ENCODE results near the gene HLA-G.
"Not testable (repeated sequence)": the region's sequence is repeated elsewhere in the genome, so short reads cannot be mapped to it uniquely, and the experiment has no call there.

The HLA-G gene

DNA sequence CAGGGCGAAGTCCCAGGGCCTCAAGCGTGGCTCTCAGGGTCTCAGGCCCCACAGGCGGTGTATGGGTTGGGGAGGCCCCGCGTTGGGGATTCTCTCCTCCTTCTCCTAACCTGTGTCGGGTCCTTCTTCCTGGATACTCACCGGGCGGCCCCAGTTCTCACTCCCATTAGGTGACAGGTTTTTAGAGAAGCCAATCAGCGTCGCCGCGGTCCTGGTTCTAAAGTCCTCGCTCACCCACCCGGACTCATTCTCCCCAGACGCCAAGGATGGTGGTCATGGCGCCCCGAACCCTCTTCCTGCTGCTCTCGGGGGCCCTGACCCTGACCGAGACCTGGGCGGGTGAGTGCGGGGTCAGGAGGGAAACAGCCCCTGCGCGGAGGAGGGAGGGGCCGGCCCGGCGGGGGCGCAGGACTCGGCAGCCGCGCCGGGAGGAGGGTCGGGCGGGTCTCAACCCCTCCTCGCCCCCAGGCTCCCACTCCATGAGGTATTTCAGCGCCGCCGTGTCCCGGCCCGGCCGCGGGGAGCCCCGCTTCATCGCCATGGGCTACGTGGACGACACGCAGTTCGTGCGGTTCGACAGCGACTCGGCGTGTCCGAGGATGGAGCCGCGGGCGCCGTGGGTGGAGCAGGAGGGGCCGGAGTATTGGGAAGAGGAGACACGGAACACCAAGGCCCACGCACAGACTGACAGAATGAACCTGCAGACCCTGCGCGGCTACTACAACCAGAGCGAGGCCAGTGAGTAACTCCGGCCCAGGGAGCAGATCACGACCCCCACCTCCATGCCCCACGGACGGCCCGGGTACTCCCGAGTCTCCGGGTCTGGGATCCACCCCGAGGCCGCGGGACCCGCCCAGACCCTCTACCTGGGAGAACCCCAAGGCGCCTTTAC lies at the start of gene HLA-G:
Gene HLA-G (plus strand): TSS at position 247 of the 892 bp plus-strand sequence. CDS start 20 bp downstream, at position 267.
- H3K4me3 ChIP-seq (ENCODE audit: low read depth, low read length): peak within 1 kb of the TSS; percentile 43

DNA sequence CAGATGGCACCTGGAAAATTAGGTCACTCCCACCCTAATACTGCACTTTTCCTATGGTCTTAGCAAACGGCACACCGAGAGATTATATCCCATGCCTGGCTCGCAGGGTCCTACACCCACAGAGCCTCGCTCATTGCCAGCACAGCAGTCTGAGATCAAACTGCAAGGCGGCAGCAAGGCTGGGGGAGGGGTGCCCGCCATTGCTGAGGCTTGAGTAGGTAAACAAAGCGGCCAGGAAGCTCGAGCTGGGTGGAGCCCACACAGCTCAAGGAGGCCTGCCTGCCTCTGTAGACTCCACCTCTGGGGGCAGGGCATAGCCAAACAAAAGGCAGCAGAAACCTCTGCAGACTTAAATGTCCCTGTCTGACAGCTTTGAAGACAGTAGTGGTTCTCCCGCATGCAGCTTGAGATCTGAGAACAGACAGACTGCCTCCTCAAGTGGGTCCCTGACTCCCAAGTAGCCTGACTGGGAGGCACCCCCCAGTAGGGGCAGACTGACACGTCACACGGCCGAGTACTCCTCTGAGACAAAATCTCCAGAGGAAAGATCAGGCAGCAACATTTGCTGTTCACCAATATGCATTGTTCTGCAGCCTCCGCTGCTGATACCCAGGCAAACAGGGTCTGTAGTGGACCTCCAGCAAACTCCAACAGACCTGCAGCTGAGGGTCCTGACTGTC lies 47.5 kb upstream of the HLA-G start:
- H3K4me3 ChIP-seq (ENCODE audit: low read depth, low read length): not testable (repeated sequence)

DNA sequence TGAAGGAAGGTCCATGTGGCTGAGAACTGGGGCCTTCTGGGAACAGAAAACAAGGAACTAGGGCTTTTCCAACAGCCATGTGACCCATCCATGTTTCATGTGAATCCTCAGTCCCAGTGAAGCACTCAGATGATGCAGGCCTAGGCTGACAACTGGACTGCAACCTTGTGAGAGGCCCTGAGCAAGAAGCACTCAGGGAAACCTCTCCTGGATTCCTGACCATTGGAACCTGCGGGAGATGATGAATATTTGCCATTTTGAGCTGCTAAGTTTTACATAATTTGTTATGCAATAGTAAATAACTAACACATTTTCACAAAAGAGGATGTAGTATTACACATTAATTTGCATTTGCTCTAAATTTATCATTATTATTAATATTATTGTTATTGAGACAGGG lies 38.4 kb upstream of the HLA-G start:
- no peak overlapping the region for H3K4me3 ChIP-seq (ENCODE audit: low read depth, low read length)

DNA sequence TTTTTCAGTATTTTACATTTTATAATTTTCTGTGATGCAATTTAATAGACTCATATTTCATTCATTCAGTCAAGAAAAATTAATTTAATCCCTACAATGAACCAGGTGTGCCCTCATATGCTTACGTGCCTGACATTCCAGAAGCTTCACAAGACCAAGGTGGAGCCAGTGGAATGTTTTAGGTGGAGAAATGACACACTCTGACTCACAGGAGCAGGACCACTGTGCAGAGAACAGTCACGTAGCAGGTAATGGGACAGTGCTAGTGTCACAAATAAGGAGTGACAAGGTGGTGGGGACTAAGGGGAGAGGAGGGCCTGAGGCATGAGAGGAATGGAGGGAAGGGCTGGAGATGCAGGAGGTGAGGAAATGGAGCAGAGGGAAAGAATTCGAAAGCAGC lies 37.0 kb upstream of the HLA-G start:
- H3K4me3 ChIP-seq (ENCODE audit: low read depth, low read length): no peak overlapping the region

DNA sequence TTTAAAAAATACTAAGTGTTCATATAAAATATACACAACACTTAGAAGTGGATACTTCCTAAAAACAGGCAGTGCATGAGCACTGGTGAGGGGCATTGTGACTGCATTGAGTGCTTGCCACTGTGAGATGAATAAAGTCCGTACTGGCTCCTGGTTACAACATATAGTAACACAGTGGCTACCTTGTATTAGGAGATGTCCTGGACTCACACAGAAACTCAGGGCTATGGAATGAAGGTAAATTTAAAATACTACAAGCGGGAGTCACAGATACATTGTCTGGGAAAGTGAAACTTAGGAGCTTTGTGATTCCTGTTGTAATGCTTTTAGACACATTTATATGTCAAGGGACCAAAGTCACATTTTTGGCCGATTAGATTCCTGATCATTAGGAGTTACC lies 36.5 kb upstream of the HLA-G start:
- no peak overlapping the region for H3K4me3 ChIP-seq (ENCODE audit: low read depth, low read length)

DNA sequence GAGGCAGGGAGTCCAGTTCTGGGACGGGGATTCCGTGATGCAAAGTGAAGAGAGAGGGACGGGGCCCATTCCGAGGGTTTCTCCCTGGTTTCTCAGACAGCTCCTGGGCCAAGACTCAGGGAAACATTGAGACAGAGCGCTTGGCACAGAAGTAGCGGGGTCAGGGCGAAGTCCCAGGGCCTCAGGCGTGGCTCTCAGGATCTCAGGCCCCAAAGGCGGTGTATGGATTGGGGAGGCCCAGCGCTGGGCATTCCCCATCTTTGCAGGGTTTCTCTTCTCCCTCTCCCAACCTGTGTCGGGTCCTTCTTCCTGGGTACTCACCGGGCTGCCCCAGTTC lies 35.9 kb upstream of the HLA-G start:
- H3K4me3 ChIP-seq (ENCODE audit: low read depth, low read length): peak overlapping the region; percentile 67

DNA sequence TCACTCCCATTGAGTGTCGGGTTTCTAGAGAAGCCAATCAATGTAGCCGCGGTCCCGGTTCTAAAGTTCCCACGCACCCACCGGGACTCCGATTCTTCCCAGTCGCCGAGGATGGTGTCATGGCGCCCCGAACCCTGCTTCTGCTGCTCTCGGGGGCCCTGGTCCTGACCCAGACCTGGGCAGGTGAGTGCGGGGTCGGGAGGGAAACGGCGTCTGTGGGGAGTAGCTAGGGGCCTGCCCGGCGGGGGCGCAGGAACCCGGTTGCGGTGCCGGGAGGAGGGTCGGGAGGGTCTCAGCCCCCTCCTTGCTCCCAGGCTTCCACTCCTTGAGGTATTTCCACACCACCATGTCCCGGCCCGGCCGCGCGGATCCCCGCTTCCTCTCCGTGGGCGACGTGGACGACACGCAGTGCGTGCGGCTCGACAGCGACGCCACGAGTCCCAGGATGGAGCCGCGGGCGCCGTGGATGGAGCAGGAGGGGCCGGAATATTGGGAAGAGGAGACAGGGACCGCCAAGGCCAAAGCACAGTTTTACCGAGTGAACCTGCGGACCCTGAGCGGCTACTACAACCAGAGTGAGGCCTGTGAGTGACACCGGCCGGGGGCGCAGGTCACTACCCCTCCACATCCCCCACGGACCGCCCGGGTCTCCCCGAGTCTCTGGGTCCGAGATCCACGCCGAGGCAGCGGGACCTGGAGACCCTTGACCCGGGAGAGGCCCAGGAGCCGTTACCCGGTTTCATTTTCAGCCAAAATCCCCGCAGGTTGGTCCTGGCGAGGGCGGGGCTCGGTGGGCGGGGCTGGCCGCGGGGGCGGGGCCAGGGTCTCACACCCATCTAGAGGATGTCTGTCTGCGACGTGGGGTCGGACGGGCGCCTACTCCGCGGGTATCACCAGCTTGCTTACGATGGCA lies 35.2 kb upstream of the HLA-G start:
- H3K4me3 ChIP-seq (ENCODE audit: low read depth, low read length): peak overlapping the region; percentile 67

DNA sequence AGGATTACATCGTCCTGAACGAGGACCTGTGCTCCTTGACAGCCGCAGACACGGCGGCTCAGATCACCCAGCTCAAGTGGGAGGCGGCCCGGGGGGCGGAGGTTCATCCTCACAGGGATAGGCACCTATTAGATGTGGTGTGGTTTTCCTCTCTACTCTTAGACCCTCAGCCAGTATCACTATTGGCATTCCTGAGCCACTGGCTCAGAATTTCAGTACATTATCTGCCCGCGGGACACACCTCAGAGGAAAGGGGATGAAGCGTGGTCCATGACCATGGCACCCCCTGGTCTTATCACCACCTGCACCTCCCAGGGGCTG lies 34.6 kb upstream of the HLA-G start:
- no peak overlapping the region for H3K4me3 ChIP-seq (ENCODE audit: low read depth, low read length)

DNA sequence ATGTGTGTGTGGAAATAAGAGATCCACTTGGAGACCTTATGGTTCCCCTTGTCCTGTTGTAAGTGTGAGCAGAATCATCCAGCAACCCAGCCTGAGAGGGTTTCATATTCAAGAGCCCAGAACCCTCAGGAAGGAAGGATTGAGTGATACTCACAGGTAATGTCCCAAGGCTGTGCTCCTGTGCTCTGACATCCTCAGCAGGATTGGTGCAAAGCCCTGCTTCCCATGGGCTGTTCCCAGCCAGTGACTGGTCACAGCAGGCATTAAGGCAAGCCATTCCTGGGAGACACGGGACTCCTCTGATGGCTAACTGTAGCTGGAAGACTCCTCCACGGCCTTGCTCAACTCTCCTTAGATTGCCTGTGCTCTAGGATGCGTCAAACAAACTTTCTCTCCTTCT lies 33.8 kb upstream of the HLA-G start:
- H3K4me3 ChIP-seq (ENCODE audit: low read depth, low read length): no peak overlapping the region

DNA sequence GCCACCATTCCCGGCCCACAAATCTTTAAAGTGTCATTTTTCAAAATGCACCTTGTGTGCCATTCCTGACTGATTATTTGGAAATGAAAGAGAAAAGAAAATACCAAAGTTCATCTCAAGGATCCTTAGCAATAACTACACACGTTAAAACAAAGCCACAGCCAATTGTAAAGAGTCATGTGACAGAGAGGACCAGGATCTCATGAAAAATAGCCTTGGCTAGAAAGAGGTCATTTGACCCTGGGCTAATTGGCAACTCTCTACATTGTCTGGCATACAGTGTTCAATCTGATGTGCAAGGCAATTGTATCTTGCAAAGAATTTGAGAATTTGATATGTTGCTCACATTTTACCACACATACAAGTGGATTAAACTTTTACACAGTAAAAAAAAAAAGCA lies 31.6 kb upstream of the HLA-G start:
- no peak overlapping the region for H3K4me3 ChIP-seq (ENCODE audit: low read depth, low read length)

DNA sequence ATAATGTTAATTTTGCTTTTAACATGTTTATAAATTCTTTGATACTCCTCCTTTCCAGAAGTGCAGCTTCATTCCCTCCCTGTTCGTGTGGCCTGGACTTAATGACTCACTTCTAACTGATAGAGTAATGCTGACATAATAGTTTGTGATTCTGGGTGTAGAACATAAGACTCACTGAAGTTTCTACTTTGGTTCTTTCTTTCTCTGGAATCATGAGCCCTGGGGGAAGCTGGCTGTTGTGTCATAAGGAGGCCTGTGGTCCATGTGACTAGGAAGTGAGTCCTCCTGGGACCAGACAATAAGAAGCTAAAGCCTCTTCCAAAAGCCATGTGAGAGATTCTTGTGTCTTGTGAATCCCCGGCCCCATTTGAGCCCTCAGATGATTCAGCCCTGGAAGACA lies 30.5 kb upstream of the HLA-G start:
- no peak overlapping the region for H3K4me3 ChIP-seq (ENCODE audit: low read depth, low read length)

DNA sequence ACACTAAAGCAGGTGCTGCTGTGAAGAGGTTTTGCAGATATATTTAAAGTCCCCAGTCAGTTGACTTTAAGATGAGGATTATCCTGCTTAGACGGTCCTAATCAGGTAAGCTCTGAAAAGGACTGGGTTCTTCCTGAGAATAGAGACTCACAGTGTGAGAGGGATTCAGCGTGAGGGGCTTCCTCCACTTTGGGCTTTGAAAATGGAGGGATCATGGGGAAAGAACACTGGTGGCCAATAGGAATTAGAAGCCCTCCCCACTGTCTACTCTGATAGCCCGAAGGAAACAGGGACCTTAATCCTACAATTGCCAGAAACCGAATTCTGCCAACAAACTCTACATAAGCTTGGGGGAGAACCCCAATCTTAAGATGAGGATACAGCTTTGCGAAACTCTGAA lies 29.7 kb upstream of the HLA-G start:
- no peak overlapping the region for H3K4me3 ChIP-seq (ENCODE audit: low read depth, low read length)

DNA sequence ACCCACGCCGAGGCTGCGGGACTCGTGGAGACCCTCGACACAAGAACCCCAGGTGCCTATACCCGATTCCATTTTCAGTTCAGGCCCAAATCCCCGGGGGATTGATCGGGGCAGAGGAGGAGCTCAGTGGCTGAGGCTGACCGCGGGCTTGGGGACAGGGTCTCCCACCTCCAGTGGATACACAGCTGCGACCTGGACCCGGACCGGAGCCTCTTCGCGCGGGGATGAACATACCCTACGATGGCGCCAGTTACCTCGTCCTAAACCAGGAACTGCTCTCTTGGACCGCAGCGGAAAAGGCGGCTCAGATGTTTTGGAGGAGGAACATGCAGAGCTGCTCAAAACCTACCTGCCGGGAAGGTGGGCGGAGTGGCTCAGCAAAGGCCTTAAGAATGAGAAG lies 27.4 kb upstream of the HLA-G start:
- no peak overlapping the region for H3K4me3 ChIP-seq (ENCODE audit: low read depth, low read length)

DNA sequence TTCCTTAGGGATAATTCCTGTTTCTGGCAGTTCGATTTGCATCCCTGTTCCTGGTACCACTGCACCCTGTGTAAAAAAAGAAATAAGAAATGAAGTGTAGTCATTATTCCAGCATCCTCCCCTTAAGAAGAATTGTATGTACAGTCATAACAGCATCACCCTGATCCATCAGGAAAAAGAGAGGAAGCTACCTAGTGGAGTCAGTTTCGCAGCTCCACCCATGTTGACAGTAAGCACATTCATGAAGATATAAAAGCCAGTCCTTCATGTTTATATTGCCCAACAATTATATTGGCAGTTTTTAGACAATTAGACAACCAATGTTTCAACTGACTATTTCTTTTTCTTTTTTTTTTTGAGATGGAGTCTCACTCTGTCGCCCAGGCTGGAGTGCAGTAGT lies 21.2 kb upstream of the HLA-G start:
- no peak overlapping the region for H3K4me3 ChIP-seq (ENCODE audit: low read depth, low read length)

DNA sequence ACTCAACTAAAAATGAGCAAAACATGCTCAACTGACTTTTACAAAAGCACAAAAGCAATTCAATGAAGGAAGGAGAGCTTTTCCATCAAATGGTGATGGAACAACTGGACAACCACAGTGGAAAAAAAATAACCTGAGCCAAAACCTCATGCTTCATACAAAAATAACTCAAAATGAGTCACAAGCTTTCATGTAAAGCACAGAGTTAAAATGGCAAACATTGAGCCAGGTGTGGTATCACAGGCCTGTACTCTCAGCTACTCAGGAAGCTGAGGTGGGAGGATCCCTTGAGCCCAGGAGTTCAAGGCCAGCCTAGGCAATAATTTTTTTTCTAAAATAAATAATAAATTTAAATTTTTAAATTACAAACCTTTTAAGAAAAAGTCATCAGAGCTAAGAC lies 18.4 kb upstream of the HLA-G start:
- H3K4me3 ChIP-seq (ENCODE audit: low read depth, low read length): no peak overlapping the region

DNA sequence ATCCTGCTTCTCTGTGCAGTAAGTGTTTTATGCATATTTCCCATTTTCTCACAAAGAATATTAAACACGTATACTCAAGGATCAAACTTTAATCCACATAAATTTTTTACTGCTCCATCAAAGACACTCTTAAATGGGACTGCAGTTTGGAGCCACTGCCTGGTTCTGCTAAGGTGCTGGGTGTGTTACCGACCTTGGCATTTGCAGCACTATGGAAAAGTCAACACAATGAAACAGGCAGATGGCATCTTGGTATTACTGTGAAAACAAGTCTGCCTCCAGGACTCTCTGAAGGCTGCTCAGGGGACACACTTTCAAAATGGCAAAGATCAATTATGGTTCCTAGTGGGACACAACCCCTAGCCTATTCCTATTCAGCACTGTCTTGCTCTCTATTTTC lies 17.3 kb upstream of the HLA-G start:
- no peak overlapping the region for H3K4me3 ChIP-seq (ENCODE audit: low read depth, low read length)

DNA sequence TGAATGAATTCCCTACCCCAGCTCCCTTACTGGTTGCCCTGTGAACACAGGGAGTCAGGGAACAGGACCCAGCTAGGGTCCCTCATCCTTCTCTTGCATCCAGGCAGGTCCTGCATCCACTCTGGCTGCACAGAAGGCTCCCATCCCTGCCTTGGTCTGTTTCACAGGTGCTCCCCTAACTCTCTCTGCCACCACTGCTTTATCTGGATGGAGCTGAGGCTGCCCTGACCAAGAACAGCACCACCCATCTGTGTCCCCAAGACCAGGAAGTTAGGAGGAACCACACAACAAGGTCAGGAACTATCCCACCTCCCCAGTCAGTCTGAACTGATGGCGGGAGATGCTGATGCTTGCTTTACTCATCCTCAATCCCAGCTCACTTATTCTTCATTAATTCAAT lies 16.2 kb upstream of the HLA-G start:
- H3K4me3 ChIP-seq (ENCODE audit: low read depth, low read length): no peak overlapping the region

DNA sequence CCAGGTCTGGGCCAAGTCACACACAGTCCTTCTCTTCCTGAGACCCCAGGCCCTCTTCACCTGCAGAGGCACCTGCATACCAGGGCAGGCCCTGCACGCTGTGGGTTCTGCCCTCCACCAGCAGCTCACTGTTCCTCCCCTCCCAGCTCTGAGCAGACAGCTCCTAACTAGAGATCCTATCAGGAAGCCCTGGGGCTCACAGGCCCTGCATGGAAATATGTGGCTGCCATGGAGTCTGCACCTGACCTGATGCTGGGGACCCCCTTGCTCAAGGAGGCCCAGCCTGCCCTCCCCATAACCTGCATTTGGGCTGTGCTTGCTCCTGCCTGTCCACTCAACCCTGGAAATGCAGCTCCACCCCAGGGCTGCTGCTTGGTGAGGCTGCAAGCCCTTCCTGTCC lies 14.6 kb upstream of the HLA-G start:
- no peak overlapping the region for H3K4me3 ChIP-seq (ENCODE audit: low read depth, low read length)

DNA sequence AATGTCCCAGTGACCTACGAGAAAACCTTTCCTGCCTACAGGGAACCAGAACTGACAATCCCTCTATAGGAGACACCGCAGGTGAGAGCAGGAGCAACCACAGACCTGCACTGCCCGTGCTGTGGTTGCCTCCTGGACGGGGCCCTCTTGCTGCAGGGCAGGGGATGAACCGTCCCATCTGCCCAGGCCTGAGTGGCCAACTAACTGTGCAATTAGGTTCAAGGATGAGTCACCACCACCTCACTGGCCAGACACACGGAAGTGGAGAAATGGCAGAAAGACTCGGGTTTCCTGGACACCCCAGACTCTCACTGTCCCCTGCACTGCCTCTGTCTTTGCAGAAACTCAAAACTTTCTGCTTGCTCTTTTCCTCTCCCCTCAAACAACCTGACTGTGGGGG lies 13.8 kb upstream of the HLA-G start:
- H3K4me3 ChIP-seq (ENCODE audit: low read depth, low read length): no peak overlapping the region

DNA sequence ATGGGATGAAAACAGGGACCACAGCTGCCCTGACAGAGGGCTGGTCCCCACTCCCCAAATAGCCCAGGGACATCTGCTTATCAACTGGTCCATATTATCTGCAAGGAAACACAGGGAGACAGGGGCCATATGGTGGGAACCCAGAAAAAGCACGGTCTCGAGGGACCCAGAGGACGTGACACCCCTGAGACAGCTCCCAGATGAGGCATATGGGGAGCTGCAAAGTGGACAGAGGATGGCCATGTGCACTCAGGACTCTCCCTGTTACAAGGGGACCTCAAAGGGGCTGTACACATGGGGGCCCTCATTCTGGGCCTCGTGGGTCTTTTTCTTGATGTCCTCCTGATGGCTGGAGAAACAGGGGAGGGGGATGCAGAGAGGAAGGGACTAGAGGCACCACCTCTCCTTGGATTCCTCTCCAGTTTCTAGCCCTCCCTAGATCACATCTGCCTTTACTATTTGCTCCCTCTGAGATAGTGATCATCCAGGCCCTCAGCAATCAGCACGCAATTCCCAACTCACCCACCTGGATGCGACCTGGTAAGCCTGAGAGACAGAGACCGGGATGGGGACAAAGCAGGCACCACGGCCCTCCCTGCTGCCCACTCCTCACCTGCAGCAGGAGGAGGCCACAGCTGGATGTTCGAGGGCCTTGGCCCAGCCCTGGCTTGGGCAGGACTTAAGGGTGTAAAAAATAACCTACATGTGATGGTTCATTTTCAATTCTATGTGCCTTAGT lies 13.1 kb upstream of the HLA-G start:
- no peak overlapping the region for H3K4me3 ChIP-seq (ENCODE audit: low read depth, low read length)

DNA sequence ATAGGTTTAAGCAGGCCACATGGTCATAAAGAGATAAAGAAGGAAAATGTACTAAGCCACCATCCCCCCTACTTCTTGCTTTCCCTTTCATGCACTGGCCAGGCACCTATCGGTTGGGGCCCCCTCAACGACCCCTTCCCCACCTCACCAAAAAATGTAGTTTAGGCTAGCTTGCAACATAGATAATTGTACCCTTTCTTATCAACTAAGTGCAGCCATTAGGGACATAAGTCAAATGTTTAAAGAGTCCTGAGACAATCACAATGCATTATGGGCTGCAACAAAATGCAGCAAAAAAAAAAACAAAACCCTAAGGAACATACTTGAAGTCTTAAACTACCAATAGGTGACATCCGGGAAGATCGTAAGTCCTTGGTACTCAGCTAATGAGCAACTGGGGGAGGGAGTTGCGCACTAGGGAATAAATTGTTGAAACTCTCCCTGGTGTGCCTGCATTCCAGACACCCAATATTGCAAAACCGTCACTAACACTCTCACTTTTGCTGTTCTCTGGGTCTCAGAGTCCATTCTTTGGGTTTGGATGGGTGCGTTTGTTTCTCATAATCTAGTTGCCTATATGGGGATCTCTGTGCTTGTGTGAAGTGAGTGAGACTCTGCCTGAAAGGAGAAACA lies 12.4 kb upstream of the HLA-G start:
- H3K4me3 ChIP-seq (ENCODE audit: low read depth, low read length): no peak overlapping the region

Measured in iPS-11a (cell line).